ENCODE data around the gene BTBD19.

Gene BTBD19

DNA sequence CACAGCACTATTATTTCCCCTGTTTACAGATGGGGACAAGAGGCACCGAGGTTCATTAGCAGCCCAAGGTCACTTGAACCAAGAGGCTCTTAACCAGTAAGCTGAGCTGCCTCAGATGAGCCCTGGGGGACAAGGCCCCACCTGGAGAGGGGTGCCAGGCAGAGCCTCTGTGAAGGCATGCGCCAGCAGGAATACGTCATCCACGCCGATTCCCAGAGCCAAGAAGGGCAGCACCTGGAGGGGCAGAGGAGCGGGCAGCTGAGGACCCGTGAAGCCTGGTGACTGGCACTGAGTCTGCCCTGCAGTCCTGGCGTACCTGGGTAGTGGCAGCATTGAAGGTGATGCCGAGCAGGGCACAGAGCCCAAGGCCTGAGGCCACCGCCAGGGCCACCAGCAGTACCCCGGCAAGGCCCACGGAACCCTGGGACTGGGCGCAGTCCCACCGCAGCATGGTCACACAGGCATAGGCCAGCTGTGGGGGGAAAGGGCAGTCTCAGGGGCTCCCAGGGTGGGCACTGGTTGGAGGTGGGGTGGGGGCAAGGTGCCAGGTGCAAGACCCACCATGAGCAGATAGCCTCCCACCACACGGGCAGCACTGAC is 20.6 kb downstream of the BTBD19 start:
- TF ChIP-seq CTCF (IDR thresholded peaks at IDR 0.05; ENCODE audit: low read depth, low read length): no peak
- no peak overlapping the region for H3K4me3 ChIP-seq (ENCODE audit: low read depth, low read length)

- H3K4me3 ChIP-seq (ENCODE audit: low read depth, low read length): no peak overlapping the region
- TF ChIP-seq CTCF (IDR thresholded peaks at IDR 0.05; ENCODE audit: low read depth, low read length): no peak
These were observed 21.4 kb downstream of the BTBD19 start for GRCh38 chr1:44829506-44830384.

- no peak for TF ChIP-seq CTCF (IDR thresholded peaks at IDR 0.05; ENCODE audit: low read depth, low read length)
- no peak overlapping the region for H3K4me3 ChIP-seq (ENCODE audit: low read depth, low read length)
These were observed 22.6 kb downstream of the BTBD19 start for GRCh38 chr1:44830900-44831304.

GRCh38 chr1:44831516-44831915 is 23.2 kb downstream of the BTBD19 start:
- no peak for TF ChIP-seq CTCF (IDR thresholded peaks at IDR 0.05; ENCODE audit: low read depth, low read length)
- H3K4me3 ChIP-seq (ENCODE audit: low read depth, low read length): no peak overlapping the region

DNA sequence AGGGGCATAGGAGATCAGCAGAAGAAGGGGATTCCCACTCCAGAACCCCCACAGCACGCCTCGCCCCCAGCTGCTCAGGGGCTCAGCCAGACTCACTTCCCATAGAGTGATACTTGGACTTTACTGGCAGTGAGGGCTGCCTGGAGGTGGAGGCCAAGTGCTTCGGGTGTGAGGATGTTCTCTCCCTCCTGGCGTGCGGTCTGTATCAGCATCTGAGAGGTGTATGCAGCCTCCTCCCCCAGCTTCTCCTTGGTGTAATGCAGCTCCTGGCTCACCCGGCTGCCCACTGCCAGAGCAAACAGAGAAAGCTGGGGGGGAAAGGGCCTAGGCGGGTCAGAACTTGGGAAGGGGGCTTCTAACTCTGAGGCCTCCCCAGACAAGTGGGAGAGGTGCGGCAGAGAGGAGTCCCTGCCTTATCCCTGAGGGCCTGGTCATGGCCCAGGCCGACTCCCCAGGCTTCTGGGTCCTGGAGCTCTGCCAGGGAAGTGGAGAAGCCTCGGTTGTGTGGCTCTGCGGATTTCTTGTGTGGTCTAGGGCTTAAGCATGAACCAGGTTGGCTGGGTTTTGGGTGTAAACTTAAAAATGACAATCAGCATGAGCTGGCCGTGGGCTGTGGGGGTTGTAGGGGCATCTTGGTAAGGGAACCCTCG is 23.9 kb downstream of the BTBD19 start:
- no peak overlapping the region for H3K4me3 ChIP-seq (ENCODE audit: low read depth, low read length)
- TF ChIP-seq CTCF (IDR thresholded peaks at IDR 0.05; ENCODE audit: low read depth, low read length): no peak

GRCh38 chr1:44834328-44834727 is 26.0 kb downstream of the BTBD19 start:
- no peak for TF ChIP-seq CTCF (IDR thresholded peaks at IDR 0.05; ENCODE audit: low read depth, low read length)
- no peak overlapping the region for H3K4me3 ChIP-seq (ENCODE audit: low read depth, low read length)

Measured in WI38 (cell line).